ENCODE results near the gene CCND3.

- TF ChIP-seq TCF7L2 (IDR thresholded peaks at IDR 0.05; ENCODE audit: borderline replicate concordance, extremely low read depth, insufficient read depth, insufficient read length) (no peak), RAD21 (IDR thresholded peaks at IDR 0.05; ENCODE audit: low read depth) (no peak), CTCF (IDR thresholded peaks at IDR 0.05 in 2 of 3, conservative IDR thresholded peaks at IDR 0.05 in 1 of 3; ENCODE audit: borderline replicate concordance in 1 of 3, insufficient read depth in 1 of 3, low read depth in 2 of 3, low read length in 2 of 3) (no peak), EZH2 (IDR thresholded peaks at IDR 0.05) (no peak), ATF3 (IDR thresholded peaks at IDR 0.05) (no peak), POLR2A (IDR thresholded peaks at IDR 0.05; ENCODE audit: borderline replicate concordance, extremely low read depth, insufficient read depth, insufficient read length) (no peak), ZNF274 (IDR thresholded peaks at IDR 0.05; ENCODE audit: low read depth, low read length) (no peak), FOSL1 (IDR thresholded peaks at IDR 0.05; ENCODE audit: low read depth) (no peak)
- TF ChIP-seq, protein P1, sequence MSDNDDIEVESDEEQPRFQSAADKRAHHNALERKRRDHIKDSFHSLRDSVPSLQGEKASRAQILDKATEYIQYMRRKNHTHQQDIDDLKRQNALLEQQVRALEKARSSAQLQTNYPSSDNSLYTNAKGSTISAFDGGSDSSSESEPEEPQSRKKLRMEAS (IDR thresholded peaks at IDR 0.05) = no peak
Measured at GRCh38 chr6:41947581-41948220, 6.1 kb upstream of the CCND3 start.

Measured in HCT116 (cell line).